HCT116 (cell line): ENCODE data around the gene EGF. TPM values are rescaled to one million over a fixed set of nuclear protein-coding genes. Genes with fewer than 3 reads are reported as not detected.

Experiments
- ATAC-seq: fragments of 200-7000 bp; cut with Tn5 transposase; 2 replicates; pipeline ENCODE4 v1.9.1; 2020; ENCODE audit warnings: mild to moderate bottlenecking, moderate library complexity
- BruUV-seq: library from RNA; stranded (reverse); fragments of 400-500 nt; replicated peaks from 2 replicates; lab custom pipeline; 2021; lab: Mats Ljungman, UMichigan
- CTCF ChIA-PET: fragments of 300-600 bp; sonication (Branson Sonifier 250); formaldehyde crosslinking; loops from one replicate; lab custom pipeline; 2021; ENCODE audit warnings: antibody characterized with exemption; lab: Charles Lee
- POLR2A ChIA-PET: fragments of 300-600, 350-600 bp; sonication (Branson Sonifier 250); formaldehyde crosslinking; loops from one replicate; lab custom pipeline; 2021; ENCODE audit warnings: antibody characterized with exemption; lab: Charles Lee
- RAD21 ChIA-PET, 2 experiments: fragments of 300-600 bp; sonication (Branson Sonifier 250); formaldehyde crosslinking; loops; one replicate each; lab custom pipeline; 2023; ENCODE audit warnings: low total read pairs in 2 of 2; ENCODE audit not compliant: uncharacterized antibody in 2 of 2, unreplicated experiment in 2 of 2, low non-redundant PET in 1 of 2; lab: Charles Lee
- DNase-seq: peaks from one replicate; pipeline ENCODE4 v3.0.0-alpha.2; 2010; ENCODE audit warnings: low read depth, low spot score
- H2AFZ ChIP-seq: fragments of 200-600 bp; shearing (Covaris generic), sonication (generic); 2 replicates; pipeline ENCODE4 v1.6.1; 2017; ENCODE audit warnings: low read depth, mixed run types, mixed read lengths, antibody characterized with exemption, low read length; ENCODE audit not compliant: poor library complexity, severe bottlenecking
- H3K27ac ChIP-seq: 2 replicates; pipeline ENCODE4 v1.5.1; 2012; ENCODE audit warnings: low read depth, low read length
- H3K27me3 ChIP-seq: fragments of 200-600 bp; sonication (generic); 2 replicates; pipeline ENCODE4 v1.6.1; 2016; ENCODE audit warnings: mixed run types, low read length, mixed read lengths; ENCODE audit not compliant: insufficient read depth
- H3K36me3 ChIP-seq, 2 experiments: fragments of 200-500 bp in 1 of 2; fragments of 200-600 bp in 1 of 2; sonication (Bioruptor generic) in 1 of 2; sonication (generic) in 1 of 2; 2 replicates each; pipeline versions ENCODE4 v1.5.1 to v1.6.1; 2014 to 2016; ENCODE audit warnings: low read length in 2 of 2, inconsistent platforms in 1 of 2, mixed read lengths in 1 of 2, mixed run types in 1 of 2; ENCODE audit not compliant: insufficient read depth in 2 of 2, control insufficient read depth in 1 of 2
- H3K4me1 ChIP-seq, 2 experiments: fragments of 200-600 bp in 1 of 2; sonication (generic) in 1 of 2; 2 replicates each; pipeline versions ENCODE4 v1.5.1 to v1.6.1; 2012 to 2017; ENCODE audit warnings: low read length in 2 of 2, inconsistent platforms in 1 of 2, mild to moderate bottlenecking in 1 of 2, mixed read lengths in 1 of 2, mixed run types in 1 of 2, moderate library complexity in 1 of 2; ENCODE audit not compliant: insufficient read depth in 2 of 2, control insufficient read depth in 1 of 2
- H3K4me2 ChIP-seq: fragments of 200-600 bp; sonication (generic); 2 replicates; pipeline ENCODE4 v1.6.1; 2017; ENCODE audit warnings: mixed run types, low read length, mixed read lengths
- H3K4me3 ChIP-seq, 2 experiments: fragments of 200-600 bp in 1 of 2; sonication (generic) in 1 of 2; replicated peaks in 1 of 2; 2 replicates each; pipeline ENCODE4 v1.5.1; 2011 to 2016; ENCODE audit warnings: low read length in 2 of 2, control low read depth in 1 of 2, low read depth in 1 of 2, mild to moderate bottlenecking in 1 of 2, mixed read lengths in 1 of 2, mixed run types in 1 of 2
- H3K79me2 ChIP-seq: fragments of 200-600 bp; sonication (generic); 2 replicates; pipeline ENCODE4 v1.6.1; 2017; ENCODE audit warnings: mild to moderate bottlenecking, mixed run types, low read length, moderate library complexity, mixed read lengths; ENCODE audit not compliant: insufficient read depth
- H3K9ac ChIP-seq: fragments of 200-600 bp; sonication (generic); 2 replicates; pipeline ENCODE4 v1.6.1; 2016; ENCODE audit warnings: low read length, mixed read lengths
- H3K9me2 ChIP-seq: fragments of 200-600 bp; sonication (generic), shearing (Covaris generic); 2 replicates; pipeline ENCODE4 v1.6.1; 2017; ENCODE audit warnings: mixed run types, mild to moderate bottlenecking, moderate library complexity; ENCODE audit not compliant: insufficient read depth
- H3K9me3 ChIP-seq, 2 experiments: fragments of 200-500 bp in 1 of 2; fragments of 200-600 bp in 1 of 2; sonication (Bioruptor generic) in 1 of 2; sonication (generic) in 1 of 2; 2 replicates each; pipeline ENCODE4 v1.6.1; 2014 to 2017; ENCODE audit warnings: low read length in 2 of 2, mixed read lengths in 2 of 2, inconsistent platforms in 1 of 2, low read depth in 1 of 2, mild to moderate bottlenecking in 1 of 2, mixed run types in 1 of 2, moderate library complexity in 1 of 2; ENCODE audit not compliant: control insufficient read depth in 1 of 2, insufficient read depth in 1 of 2
- H4K20me1 ChIP-seq: fragments of 200-600 bp; sonication (generic), shearing (Covaris generic); 2 replicates; pipeline ENCODE4 v1.6.1; 2017; ENCODE audit warnings: mixed run types, mild to moderate bottlenecking, moderate library complexity; ENCODE audit not compliant: insufficient read depth
- CEBPB ChIP-seq: IDR thresholded peaks from 2 replicates; pipeline ENCODE4 v1.6.1; 2012; ENCODE audit warnings: low read depth
- ELF1 ChIP-seq: IDR thresholded peaks from 2 replicates; pipeline ENCODE4 v1.6.1; 2012; ENCODE audit warnings: low read depth, borderline replicate concordance
- EZH2phosphoT487 ChIP-seq: fragments of 200-600 bp; IDR thresholded peaks from 2 replicates; pipeline ENCODE4 v1.6.1; 2018; ENCODE audit warnings: antibody characterized with exemption, borderline replicate concordance
- FOSL1 ChIP-seq: IDR thresholded peaks from 2 replicates; pipeline ENCODE4 v1.6.1; 2012; ENCODE audit warnings: low read depth
- JUND ChIP-seq: IDR thresholded peaks from 2 replicates; pipeline ENCODE4 v1.6.1; 2012
- MAX ChIP-seq: IDR thresholded peaks from 2 replicates; pipeline ENCODE4 v1.6.1; 2012
- POLR2A ChIP-seq: IDR thresholded peaks from 2 replicates; pipeline ENCODE4 v1.7.0; 2011; ENCODE audit warnings: borderline replicate concordance; ENCODE audit not compliant: insufficient read depth, insufficient read length; ENCODE audit errors: extremely low read depth
- POLR2AphosphoS5 ChIP-seq: IDR thresholded peaks from 2 replicates; pipeline ENCODE4 v1.6.1; 2011; ENCODE audit warnings: mild to moderate bottlenecking, low read depth, low read length, moderate library complexity
- RAD21 ChIP-seq: IDR thresholded peaks from 2 replicates; pipeline ENCODE4 v1.6.1; 2012; ENCODE audit warnings: low read depth, mild to moderate bottlenecking
- SIN3A ChIP-seq: IDR thresholded peaks from 2 replicates; pipeline ENCODE4 v1.6.1; 2012; ENCODE audit warnings: low read depth
- TCF7L2 ChIP-seq: IDR thresholded peaks from 2 replicates; pipeline ENCODE4 v1.7.0; 2011; ENCODE audit warnings: borderline replicate concordance, inconsistent platforms; ENCODE audit not compliant: insufficient read depth, insufficient read length; ENCODE audit errors: extremely low read depth
- YY1 ChIP-seq: IDR thresholded peaks from 2 replicates; pipeline ENCODE4 v1.6.1; 2011; ENCODE audit warnings: low read length, low read depth, moderate library complexity, mild to moderate bottlenecking; ENCODE audit not compliant: insufficient replicate concordance; ENCODE audit errors: extremely low read depth
- intact Hi-C: fragments of 100-400 bp; cut with micrococcal nuclease; formaldehyde crosslinking; loops from 2 replicates; pipeline ENCODE4 v1.10.0; 2022
- total RNA-seq: library from RNA; stranded (reverse); gene quantifications from one replicate; pipeline ENCODE4 v1.2.1, GENCODE V29; 2021; ENCODE audit not compliant: unreplicated experiment

The EGF gene
- total RNA-seq, 1 experiment from 2014 or later, result 0.57 TPM

GRCh38 chr4:109972786-109973528 is 60.3 kb downstream of the EGF start (continued):
- no peak for TF ChIP-seq TCF7L2
- TF ChIP-seq YY1, result no peak
- no peak for TF ChIP-seq POLR2AphosphoS5
- no peak for TF ChIP-seq ELF1
- TF ChIP-seq FOSL1, result no peak
- no peak for TF ChIP-seq MAX

GRCh38 chr4:109973529-109973905 is 60.8 kb downstream of the EGF start:
- BruUV-seq, result no TSS peak
- ChIA-PET POLR2A (no interaction called here), CTCF (no interaction called here), RAD21 (no interaction called here)
- no peaks in the 10 kb centered on the region for H3K79me2 ChIP-seq
- ATAC-seq, result no peak
- intact Hi-C loops, result no loop called here
- DNase-seq, result no peak
- no peak overlapping the region for H3K4me3 ChIP-seq
- no peak overlapping the region for H3K27ac ChIP-seq
- no peak overlapping the region for H2AFZ ChIP-seq
- no peaks in the 10 kb centered on the region for H3K9me3 ChIP-seq
- no peak overlapping the region for H3K4me2 ChIP-seq
- H3K27me3 ChIP-seq, result no peaks in the 10 kb centered on the region
- no peaks in the 10 kb centered on the region for H3K4me1 ChIP-seq
- no peaks in the 10 kb centered on the region for H3K36me3 ChIP-seq
- no peaks in the 10 kb centered on the region for H4K20me1 ChIP-seq
- H3K9me2 ChIP-seq, result no peaks in the 10 kb centered on the region
- TF ChIP-seq RAD21 (no peak), SIN3A (no peak), EZH2phosphoT487 (no peak), YY1 (no peak), JUND (no peak), CEBPB (no peak), POLR2A (no peak)
- no peak overlapping the region for H3K9ac ChIP-seq
